Thoracic aorta (tissue), 2 donors: ENCODE measurements around the gene MUC20. TPM values are rescaled to one million over a fixed set of nuclear protein-coding genes. Genes with fewer than 3 reads are reported as not detected.

Experiments
- ATAC-seq: fragments of 150-250 bp; one replicate; pipeline ENCODE4 v1.8.0; 2017; ENCODE audit warnings: low read depth; ENCODE audit not compliant: insufficient number of reproducible peaks, low FRiP score
- DNase-seq: peaks from one replicate; pipeline ENCODE4 v3.0.0-alpha.2; 2020; ENCODE audit warnings: low spot score
- H3K27ac ChIP-seq, 2 donors: fragments of 200-600 bp; sonication (generic); 1 replicate in 1 of 2; 2 replicates in 1 of 2; pipeline ENCODE4 v1.5.1; 2016; ENCODE audit warnings: mild to moderate bottlenecking in 2 of 2, moderate library complexity in 2 of 2
- H3K27me3 ChIP-seq: fragments of 200-600 bp; sonication (generic); replicated peaks from 2 replicates; pipeline ENCODE4 v1.6.0; 2016; ENCODE audit warnings: mild to moderate bottlenecking; ENCODE audit not compliant: insufficient read depth
- H3K36me3 ChIP-seq: fragments of 200-600 bp; sonication (generic); one replicate; pipeline ENCODE4 v1.5.1; 2016
- H3K4me1 ChIP-seq, 2 donors: fragments of 200-600 bp; sonication (generic); 1 replicate in 1 of 2; 2 replicates in 1 of 2; pipeline versions ENCODE4 v1.5.1 to v1.6.0; 2016; ENCODE audit warnings: low read depth in 2 of 2, mild to moderate bottlenecking in 1 of 2; ENCODE audit not compliant: control insufficient read depth in 1 of 2
- H3K4me3 ChIP-seq: fragments of 200-600 bp; sonication (generic); 2 replicates; pipeline ENCODE4 v1.5.1; 2016; ENCODE audit warnings: mild to moderate bottlenecking
- H3K9me3 ChIP-seq: fragments of 200-600 bp; sonication (generic); 2 replicates; pipeline ENCODE4 v1.5.1; 2016
- total RNA-seq, 2 donors: library from RNA; depleted of rRNA; stranded (reverse); fragments of >200 nt; gene quantifications; one replicate each; pipeline versions ENCODE4 v1.1.0 to v1.2.3, GENCODE V29; 2016
- TF ChIP-seq, protein P1 (sequence below): fragments of 200-600 bp; sonication (generic); IDR thresholded peaks from one replicate; pipeline ENCODE4 v1.5.1; 2019; ENCODE audit warnings: antibody characterized with exemption

MUC20 gene
- total RNA-seq, 2 donors from 2014 or later: 3.4 to 6.8 TPM

DNA sequence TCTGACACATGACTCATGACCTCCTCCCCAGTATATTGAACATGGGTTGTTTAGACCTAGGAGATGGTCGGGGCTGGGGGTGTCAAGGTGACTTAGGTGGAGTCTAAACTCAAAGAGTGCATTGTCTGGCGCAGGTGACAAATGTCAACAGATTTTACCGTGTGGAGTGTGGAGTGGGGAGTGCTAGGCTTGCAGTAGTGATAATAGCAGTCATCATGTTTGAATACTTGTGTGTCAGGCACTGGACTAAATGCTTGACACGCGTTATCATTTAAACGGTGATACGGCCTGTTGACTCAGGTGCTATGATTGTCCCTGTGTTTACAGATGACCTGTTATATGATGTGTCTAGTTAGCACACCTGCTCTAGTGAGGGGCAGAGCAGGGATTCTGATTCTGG, 30.8 kb downstream of the MUC20 start:
- ATAC-seq (no peak), DNase-seq (no peak)
- Histone ChIP-seq H3K4me1 (no peaks in the 10 kb centered on the region), H3K4me3 (no peak overlapping the region), H3K27me3 (no peaks in the 10 kb centered on the region), H3K36me3 (no peaks in the 10 kb centered on the region), H3K9me3 (no peaks in the 10 kb centered on the region), H3K27ac (no peak overlapping the region)
- TF ChIP-seq, protein P1, sequence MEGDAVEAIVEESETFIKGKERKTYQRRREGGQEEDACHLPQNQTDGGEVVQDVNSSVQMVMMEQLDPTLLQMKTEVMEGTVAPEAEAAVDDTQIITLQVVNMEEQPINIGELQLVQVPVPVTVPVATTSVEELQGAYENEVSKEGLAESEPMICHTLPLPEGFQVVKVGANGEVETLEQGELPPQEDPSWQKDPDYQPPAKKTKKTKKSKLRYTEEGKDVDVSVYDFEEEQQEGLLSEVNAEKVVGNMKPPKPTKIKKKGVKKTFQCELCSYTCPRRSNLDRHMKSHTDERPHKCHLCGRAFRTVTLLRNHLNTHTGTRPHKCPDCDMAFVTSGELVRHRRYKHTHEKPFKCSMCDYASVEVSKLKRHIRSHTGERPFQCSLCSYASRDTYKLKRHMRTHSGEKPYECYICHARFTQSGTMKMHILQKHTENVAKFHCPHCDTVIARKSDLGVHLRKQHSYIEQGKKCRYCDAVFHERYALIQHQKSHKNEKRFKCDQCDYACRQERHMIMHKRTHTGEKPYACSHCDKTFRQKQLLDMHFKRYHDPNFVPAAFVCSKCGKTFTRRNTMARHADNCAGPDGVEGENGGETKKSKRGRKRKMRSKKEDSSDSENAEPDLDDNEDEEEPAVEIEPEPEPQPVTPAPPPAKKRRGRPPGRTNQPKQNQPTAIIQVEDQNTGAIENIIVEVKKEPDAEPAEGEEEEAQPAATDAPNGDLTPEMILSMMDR: no peak

- Histone ChIP-seq H3K27ac (no peak overlapping the region), H3K4me1 (no peaks in the 10 kb centered on the region), H3K9me3 (no peaks in the 10 kb centered on the region), H3K27me3 (no peaks in the 10 kb centered on the region), H3K4me3 (no peak overlapping the region), H3K36me3 (no peaks in the 10 kb centered on the region)
- ATAC-seq: no peak
- DNase-seq: no peak
- TF ChIP-seq, protein P1: no peak
Measured at GRCh38 chr3:195752066-195752465, 31.3 kb downstream of the MUC20 start.

DNA sequence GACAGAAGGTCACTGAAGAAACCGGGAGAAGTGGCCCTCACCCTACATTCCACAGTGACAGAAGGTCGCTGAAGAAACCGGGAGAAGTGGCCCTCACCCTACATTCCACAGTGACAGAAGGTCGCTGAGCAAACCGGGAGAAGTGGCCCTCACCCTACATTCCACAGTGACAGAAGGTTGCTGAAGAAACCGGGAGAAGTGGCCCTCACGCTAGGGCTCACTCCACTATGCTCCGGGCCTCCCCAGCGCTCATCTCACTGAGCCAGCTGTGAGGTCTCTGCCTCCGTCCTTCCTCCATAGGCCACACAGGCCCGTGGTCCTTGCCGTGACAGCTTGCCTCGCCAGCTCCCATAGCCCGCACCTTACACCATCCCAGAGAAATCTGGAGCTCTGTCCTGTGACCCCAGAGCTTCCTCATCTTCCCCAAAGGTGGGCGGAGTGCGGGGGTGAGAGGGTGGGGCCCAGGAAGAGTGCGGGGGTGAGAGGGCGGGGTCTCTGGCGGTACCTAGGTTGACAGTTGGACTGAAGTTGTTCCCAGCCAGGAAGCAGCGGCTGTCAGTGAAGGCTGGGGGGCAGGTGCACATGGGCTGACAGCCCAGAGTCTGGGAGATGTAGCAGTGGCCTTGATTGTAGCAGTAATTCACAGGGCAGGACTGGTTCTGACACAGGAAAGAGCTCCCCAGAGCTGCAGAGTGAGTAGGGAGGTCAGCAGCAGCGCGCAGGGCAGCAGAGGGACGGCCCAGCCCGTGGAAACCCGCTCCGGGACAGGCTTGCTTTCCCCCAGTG, 32.0 kb downstream of the MUC20 start:
- no peak overlapping the region for H3K27ac ChIP-seq

DNA sequence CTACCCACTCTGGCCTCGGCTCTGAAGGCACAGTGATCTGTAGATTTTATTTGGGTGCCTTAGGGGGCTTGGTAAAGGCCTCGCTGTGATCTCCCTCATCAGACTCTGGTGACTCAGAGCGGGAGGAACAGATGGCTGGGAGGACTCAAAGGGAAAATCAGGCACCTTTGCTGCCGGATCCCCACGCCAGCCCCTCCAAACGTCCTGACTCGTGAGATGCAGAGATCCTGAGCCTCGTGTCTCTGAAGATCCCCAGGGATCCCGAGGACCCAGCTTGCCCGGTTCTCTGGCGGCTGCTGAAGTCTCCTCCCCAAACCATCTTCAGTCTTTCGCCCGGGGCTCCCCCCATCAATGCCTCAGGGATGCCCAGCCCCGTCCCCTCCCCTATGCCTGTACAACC, 32.8 kb downstream of the MUC20 start:
- no peak overlapping the region for H3K4me3 ChIP-seq
- no peak overlapping the region for H3K27ac ChIP-seq
- TF ChIP-seq, protein P1: no peak
- ATAC-seq (no peak), DNase-seq (no peak)
- no peaks in the 10 kb centered on the region for H3K9me3 ChIP-seq
- no peaks in the 10 kb centered on the region for H3K4me1 ChIP-seq
- no peaks in the 10 kb centered on the region for H3K36me3 ChIP-seq
- no peaks in the 10 kb centered on the region for H3K27me3 ChIP-seq

More for the DNA sequence above, 32.0 kb downstream of the MUC20 start:
- no peak for DNase-seq
- TF ChIP-seq, protein P1: no peak
- Histone ChIP-seq H3K27me3 (no peaks in the 10 kb centered on the region), H3K4me1 (no peaks in the 10 kb centered on the region), H3K36me3 (no peaks in the 10 kb centered on the region), H3K4me3 (no peak overlapping the region), H3K9me3 (no peaks in the 10 kb centered on the region)
- no peak for ATAC-seq

DNA sequence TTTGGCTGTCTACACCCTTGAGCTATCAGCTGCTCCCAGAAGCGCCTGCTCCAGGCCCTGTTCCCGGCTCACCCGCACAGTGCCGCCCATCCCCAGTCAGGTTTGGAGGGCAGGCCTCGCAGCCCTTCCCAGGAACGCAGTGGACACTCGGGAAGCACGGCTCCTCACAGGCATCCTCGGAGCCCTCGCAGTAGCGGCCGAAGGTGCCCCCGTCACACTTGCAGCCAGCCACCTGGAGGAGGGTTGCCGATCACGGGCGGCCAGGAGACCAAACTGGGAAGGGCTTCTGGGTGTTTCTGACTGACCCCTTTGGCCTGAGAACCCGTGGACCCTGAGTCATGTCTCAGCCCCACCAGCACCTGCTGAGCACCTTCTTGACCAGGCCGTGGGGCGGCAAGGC, 33.4 kb downstream of the MUC20 start:
- Histone ChIP-seq H3K27ac (no peak overlapping the region), H3K4me3 (no peak overlapping the region), H3K4me1 (no peaks in the 10 kb centered on the region), H3K27me3 (no peaks in the 10 kb centered on the region), H3K36me3 (no peaks in the 10 kb centered on the region), H3K9me3 (no peaks in the 10 kb centered on the region)
- TF ChIP-seq, protein P1: no peak
- ATAC-seq (no peak), DNase-seq (no peak)
